HL-60 (cell line): ENCODE data around the gene MECR.
"Not testable (repeated sequence)": the region's sequence is repeated elsewhere in the genome, so short reads cannot be mapped to it uniquely, and the experiment has no call there.

Experiments
- DNase-seq, 2 experiments: peaks; one replicate each; pipeline ENCODE4 v3.0.0-alpha.2; 2010 to 2020; ENCODE audit warnings: low read depth in 1 of 2, low spot score in 1 of 2
- H3K27ac ChIP-seq: fragments of 250-450 bp; sonication (Bioruptor Pico); replicated peaks from 2 replicates; pipeline ENCODE4 v1.5.1; 2020; ENCODE audit warnings: mild to moderate bottlenecking, moderate library complexity
- H3K27me3 ChIP-seq: fragments of 250-450 bp; sonication (Bioruptor Pico); 2 replicates; pipeline ENCODE4 v1.5.1; 2021; ENCODE audit warnings: mild to moderate bottlenecking, moderate library complexity; ENCODE audit not compliant: insufficient read depth, poor library complexity, severe bottlenecking
- H3K4me3 ChIP-seq: replicated peaks from 2 replicates; pipeline ENCODE4 v1.5.1; 2011; ENCODE audit warnings: mild to moderate bottlenecking, control low read depth, low read length; ENCODE audit not compliant: insufficient read depth
- GABPA ChIP-seq: IDR thresholded peaks from 2 replicates; pipeline ENCODE4 v1.6.1; 2012; ENCODE audit warnings: low read depth
- POLR2AphosphoS5 ChIP-seq: IDR thresholded peaks from 2 replicates; pipeline ENCODE4 v1.6.1; 2012; ENCODE audit warnings: low read depth
- SPI1 ChIP-seq: IDR thresholded peaks from 2 replicates; pipeline ENCODE4 v1.6.1; 2012; ENCODE audit warnings: low read depth, mild to moderate bottlenecking, borderline replicate concordance
- TF ChIP-seq, protein P1 (sequence below): IDR thresholded peaks from 2 replicates; pipeline ENCODE4 v1.6.1; 2012; ENCODE audit warnings: low read depth; ENCODE audit not compliant: insufficient replicate concordance
- TF ChIP-seq, protein P2 (sequence below): IDR thresholded peaks from one replicate; pipeline ENCODE4 v1.5.1; 2011; ENCODE audit warnings: low read length, control low read depth, inconsistent platforms; ENCODE audit not compliant: insufficient read depth

MECR gene

DNA sequence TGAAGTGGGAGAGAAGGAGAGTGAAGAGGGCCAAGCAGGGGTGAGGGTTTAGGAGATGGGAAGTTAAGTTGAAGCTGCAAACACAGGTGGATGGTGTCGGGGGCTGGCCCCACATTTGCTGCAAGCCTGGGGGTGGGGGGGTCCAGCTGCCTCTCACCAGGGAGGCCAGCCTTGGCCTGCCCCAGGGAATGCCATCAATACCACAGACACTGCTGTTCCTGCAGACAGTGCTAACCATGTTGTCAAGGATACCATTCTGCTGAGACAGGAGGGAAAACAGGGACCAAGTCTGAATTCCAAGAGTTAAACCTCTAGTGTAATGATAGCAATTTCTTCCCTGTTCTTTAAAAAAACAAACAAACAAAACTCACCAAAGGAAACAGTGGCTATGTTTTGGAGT lies 8.0 kb downstream of the MECR start:
- Histone ChIP-seq H3K27ac (no peak overlapping the region), H3K27me3 (no peaks in the 10 kb centered on the region), H3K4me3 (no peak overlapping the region)
- TF ChIP-seq SPI1 (no peak), GABPA (no peak), POLR2AphosphoS5 (no peak)
- TF ChIP-seq, protein P1, sequence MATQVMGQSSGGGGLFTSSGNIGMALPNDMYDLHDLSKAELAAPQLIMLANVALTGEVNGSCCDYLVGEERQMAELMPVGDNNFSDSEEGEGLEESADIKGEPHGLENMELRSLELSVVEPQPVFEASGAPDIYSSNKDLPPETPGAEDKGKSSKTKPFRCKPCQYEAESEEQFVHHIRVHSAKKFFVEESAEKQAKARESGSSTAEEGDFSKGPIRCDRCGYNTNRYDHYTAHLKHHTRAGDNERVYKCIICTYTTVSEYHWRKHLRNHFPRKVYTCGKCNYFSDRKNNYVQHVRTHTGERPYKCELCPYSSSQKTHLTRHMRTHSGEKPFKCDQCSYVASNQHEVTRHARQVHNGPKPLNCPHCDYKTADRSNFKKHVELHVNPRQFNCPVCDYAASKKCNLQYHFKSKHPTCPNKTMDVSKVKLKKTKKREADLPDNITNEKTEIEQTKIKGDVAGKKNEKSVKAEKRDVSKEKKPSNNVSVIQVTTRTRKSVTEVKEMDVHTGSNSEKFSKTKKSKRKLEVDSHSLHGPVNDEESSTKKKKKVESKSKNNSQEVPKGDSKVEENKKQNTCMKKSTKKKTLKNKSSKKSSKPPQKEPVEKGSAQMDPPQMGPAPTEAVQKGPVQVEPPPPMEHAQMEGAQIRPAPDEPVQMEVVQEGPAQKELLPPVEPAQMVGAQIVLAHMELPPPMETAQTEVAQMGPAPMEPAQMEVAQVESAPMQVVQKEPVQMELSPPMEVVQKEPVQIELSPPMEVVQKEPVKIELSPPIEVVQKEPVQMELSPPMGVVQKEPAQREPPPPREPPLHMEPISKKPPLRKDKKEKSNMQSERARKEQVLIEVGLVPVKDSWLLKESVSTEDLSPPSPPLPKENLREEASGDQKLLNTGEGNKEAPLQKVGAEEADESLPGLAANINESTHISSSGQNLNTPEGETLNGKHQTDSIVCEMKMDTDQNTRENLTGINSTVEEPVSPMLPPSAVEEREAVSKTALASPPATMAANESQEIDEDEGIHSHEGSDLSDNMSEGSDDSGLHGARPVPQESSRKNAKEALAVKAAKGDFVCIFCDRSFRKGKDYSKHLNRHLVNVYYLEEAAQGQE, result no peak
- TF ChIP-seq, protein P2, sequence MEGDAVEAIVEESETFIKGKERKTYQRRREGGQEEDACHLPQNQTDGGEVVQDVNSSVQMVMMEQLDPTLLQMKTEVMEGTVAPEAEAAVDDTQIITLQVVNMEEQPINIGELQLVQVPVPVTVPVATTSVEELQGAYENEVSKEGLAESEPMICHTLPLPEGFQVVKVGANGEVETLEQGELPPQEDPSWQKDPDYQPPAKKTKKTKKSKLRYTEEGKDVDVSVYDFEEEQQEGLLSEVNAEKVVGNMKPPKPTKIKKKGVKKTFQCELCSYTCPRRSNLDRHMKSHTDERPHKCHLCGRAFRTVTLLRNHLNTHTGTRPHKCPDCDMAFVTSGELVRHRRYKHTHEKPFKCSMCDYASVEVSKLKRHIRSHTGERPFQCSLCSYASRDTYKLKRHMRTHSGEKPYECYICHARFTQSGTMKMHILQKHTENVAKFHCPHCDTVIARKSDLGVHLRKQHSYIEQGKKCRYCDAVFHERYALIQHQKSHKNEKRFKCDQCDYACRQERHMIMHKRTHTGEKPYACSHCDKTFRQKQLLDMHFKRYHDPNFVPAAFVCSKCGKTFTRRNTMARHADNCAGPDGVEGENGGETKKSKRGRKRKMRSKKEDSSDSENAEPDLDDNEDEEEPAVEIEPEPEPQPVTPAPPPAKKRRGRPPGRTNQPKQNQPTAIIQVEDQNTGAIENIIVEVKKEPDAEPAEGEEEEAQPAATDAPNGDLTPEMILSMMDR, result no peak
- DNase-seq, result no peak

DNA sequence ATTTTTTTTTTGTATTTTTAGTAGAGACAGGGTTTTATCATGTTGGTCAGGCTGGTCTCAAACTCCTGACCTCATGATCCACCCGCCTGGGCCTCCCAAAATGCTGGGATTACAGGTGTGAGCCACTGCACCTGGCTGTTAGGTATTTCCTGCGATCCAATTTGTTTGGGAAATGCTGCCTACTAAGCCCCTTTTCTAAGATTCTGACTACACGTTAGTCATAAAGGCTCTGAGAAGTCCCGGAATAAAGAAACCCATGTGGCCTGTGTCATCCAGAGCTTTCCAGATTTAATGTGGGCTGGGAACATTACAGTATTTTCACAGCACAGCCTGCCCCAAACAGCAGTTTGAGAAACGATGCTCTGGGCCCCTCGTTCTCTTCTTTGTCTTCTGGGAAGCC lies 8.5 kb downstream of the MECR start:
- H3K27me3 ChIP-seq, H3K27ac ChIP-seq, DNase-seq, H3K4me3 ChIP-seq: not testable (repeated sequence)

DNA sequence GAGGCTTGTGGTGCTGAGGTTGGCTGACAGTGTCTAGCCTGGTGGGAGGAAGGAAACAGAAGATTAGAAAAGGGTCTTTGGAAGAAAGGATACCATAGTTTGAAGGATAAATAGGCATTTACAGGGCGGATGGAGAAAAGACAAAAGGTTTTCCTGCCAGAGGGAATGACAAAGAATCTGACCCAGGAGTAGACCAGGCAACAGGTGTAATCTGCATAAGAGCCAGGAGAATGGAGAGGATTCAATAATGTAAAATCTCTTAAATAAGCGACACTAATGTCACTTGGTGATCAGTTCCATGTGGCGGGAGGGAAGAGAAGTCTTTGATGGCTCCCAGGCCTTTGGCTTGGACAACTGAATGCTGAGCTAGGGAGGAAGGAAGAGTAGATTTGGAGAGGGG lies 9.4 kb downstream of the MECR start:
- H3K27me3 ChIP-seq, result no peaks in the 10 kb centered on the region
- H3K4me3 ChIP-seq, result no peak overlapping the region
- TF ChIP-seq, protein P2, result no peak
- TF ChIP-seq GABPA (no peak), POLR2AphosphoS5 (no peak), SPI1 (no peak)
- TF ChIP-seq, protein P1, result no peak
- DNase-seq, result no peak
- H3K27ac ChIP-seq, result no peak overlapping the region

DNA sequence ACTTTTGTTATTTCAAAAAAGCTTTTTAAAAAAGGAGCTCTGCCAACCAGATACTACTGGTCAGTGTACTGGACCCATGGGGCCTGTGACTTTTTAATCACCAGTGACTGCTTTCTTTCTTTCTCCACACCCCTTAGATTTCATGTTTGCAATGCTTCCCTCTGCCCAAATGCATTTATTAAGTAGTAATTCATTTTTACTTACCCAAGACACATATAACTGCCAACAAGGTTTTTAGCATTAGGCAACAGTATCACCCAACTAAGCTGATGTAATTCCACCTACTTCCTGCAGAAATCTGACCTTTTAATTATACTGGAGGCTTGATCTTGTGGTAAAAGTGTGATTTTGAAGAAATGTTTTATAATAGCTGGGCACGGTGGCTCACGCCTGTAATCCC lies 12.5 kb downstream of the MECR start:
- DNase-seq, result no peak
- Histone ChIP-seq H3K4me3 (no peak overlapping the region), H3K27me3 (no peaks in the 10 kb centered on the region), H3K27ac (peak overlapping the region; percentile 14)
- TF ChIP-seq SPI1, result no peak

DNA sequence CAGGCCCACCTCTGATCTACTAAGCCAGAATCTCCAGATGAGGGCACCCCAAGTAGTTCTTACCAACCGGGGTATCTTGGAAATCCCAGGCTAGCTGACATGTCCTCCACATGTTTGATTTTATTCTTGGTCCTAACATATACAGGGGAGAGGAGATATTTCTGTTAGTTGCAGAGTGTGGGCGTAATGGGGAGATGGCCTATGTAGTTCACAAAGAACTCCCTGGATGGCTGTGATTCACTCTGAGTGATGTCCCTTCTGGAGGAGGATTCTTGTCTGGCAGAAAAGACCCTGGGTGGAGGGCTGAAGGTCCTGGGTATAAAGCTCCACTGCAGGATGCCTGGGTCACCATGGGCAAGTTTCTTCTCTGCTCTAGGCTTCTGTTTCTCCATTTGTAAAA lies 13.1 kb downstream of the MECR start:
- no peak overlapping the region for H3K4me3 ChIP-seq
- peak overlapping the region; percentile 14 for H3K27ac ChIP-seq
- TF ChIP-seq, protein P2, result no peak
- TF ChIP-seq, protein P1, result no peak
- TF ChIP-seq GABPA, result no peak
- no peak for TF ChIP-seq POLR2AphosphoS5
- no peak for TF ChIP-seq SPI1
- DNase-seq, result no peak
- H3K27me3 ChIP-seq, result no peaks in the 10 kb centered on the region
